GM23338 (cell line): Measurements from ENCODE around the gene ATP9A. TPM values are rescaled to one million over a fixed set of nuclear protein-coding genes. Genes with fewer than 3 reads are reported as not detected.
"Not testable (repeated sequence)": the region's sequence is repeated elsewhere in the genome, so short reads cannot be mapped to it uniquely, and the experiment has no call there.

Source experiments
- ATAC-seq: fragments of 200-7000 bp; cut with Tn5 transposase; 3 replicates; pipeline ENCODE4 v1.9.1; 2020
- DNase-seq: peaks from one replicate; pipeline ENCODE4 v3.0.0-alpha.2; 2015; ENCODE audit warnings: low spot score
- H2AFZ ChIP-seq: fragments of 200-600 bp; sonication (generic); 2 replicates; pipeline ENCODE4 v1.8.0; 2016; ENCODE audit warnings: antibody characterized with exemption, mild to moderate bottlenecking, moderate library complexity
- H3F3A ChIP-seq: fragments of 200-600 bp; sonication (generic); replicated peaks from 2 replicates; pipeline ENCODE4 v1.8.0; 2017; ENCODE audit warnings: antibody characterized with exemption, mixed run types, low read depth
- H3K27ac ChIP-seq: fragments of 200-600 bp; sonication (generic); 2 replicates; pipeline ENCODE4 v1.6.1; 2016; ENCODE audit warnings: low read depth
- H3K27me3 ChIP-seq: fragments of 200-600 bp; sonication (generic); 2 replicates; pipeline ENCODE4 v1.8.0; 2016; ENCODE audit warnings: mild to moderate bottlenecking, mixed run types, moderate library complexity; ENCODE audit not compliant: insufficient read depth
- H3K36me3 ChIP-seq: fragments of 200-600 bp; sonication (generic); 2 replicates; pipeline ENCODE4 v1.8.0; 2016; ENCODE audit warnings: mild to moderate bottlenecking; ENCODE audit not compliant: insufficient read depth
- H3K4me1 ChIP-seq: fragments of 200-600 bp; sonication (generic); 2 replicates; pipeline ENCODE4 v1.8.0; 2016; ENCODE audit warnings: mild to moderate bottlenecking, moderate library complexity; ENCODE audit not compliant: insufficient read depth
- H3K4me2 ChIP-seq: fragments of 200-600 bp; sonication (generic); 2 replicates; pipeline ENCODE4 v1.7.1; 2017; ENCODE audit warnings: mixed run types
- H3K4me3 ChIP-seq: fragments of 200-600 bp; sonication (generic); 2 replicates; pipeline ENCODE4 v1.6.1; 2016; ENCODE audit warnings: mixed run types
- H3K79me2 ChIP-seq: fragments of 200-600 bp; sonication (generic); replicated peaks from 2 replicates; pipeline ENCODE4 v1.8.0; 2017; ENCODE audit warnings: mild to moderate bottlenecking; ENCODE audit not compliant: insufficient read depth
- H3K9me2 ChIP-seq: fragments of 200-600 bp; sonication (generic); 2 replicates; pipeline ENCODE4 v1.8.0; 2017; ENCODE audit not compliant: insufficient read depth
- H4K20me1 ChIP-seq: fragments of 200-600 bp; sonication (generic); replicated peaks from 2 replicates; pipeline ENCODE4 v1.8.0; 2017; ENCODE audit warnings: mild to moderate bottlenecking; ENCODE audit not compliant: insufficient read depth
- H3K27ac Mint-ChIP-seq: 2 replicates; pipeline ENCODE4 v1.8.0; 2020; ENCODE audit warnings: inconsistent platforms, mild to moderate bottlenecking, moderate library complexity, mixed read lengths
- H3K27me3 Mint-ChIP-seq: 3 replicates; pipeline ENCODE4 v1.8.0; 2022; ENCODE audit warnings: low read depth, mild to moderate bottlenecking, moderate library complexity, mixed read lengths, inconsistent platforms; ENCODE audit not compliant: insufficient read depth, poor library complexity
- H3K36me3 Mint-ChIP-seq: 3 replicates; pipeline ENCODE4 v1.8.0; 2021; ENCODE audit warnings: low read depth, mild to moderate bottlenecking, inconsistent platforms, moderate library complexity, mixed read lengths
- H3K4me1 Mint-ChIP-seq: 3 replicates; pipeline ENCODE4 v1.8.0; 2020; ENCODE audit warnings: mild to moderate bottlenecking, inconsistent platforms, mixed read lengths
- H3K4me3 Mint-ChIP-seq: 3 replicates; pipeline ENCODE4 v1.8.0; 2021; ENCODE audit warnings: moderate library complexity, mild to moderate bottlenecking, inconsistent platforms, mixed read lengths
- H3K9me3 Mint-ChIP-seq: 3 replicates; pipeline ENCODE4 v1.8.0; 2020; ENCODE audit warnings: moderate library complexity, mild to moderate bottlenecking, inconsistent platforms, mixed read lengths
- CTCF ChIP-seq, 2 experiments: fragments of 200-600 bp in 1 of 2; sonication (generic) in 1 of 2; conservative IDR thresholded peaks; 2 replicates each; pipeline versions ENCODE4 v1.5.1 to v1.6.1; 2016 to 2017; ENCODE audit warnings: antibody characterized with exemption in 2 of 2, low read depth in 2 of 2, mild to moderate bottlenecking in 2 of 2, moderate library complexity in 1 of 2
- ETS1 ChIP-seq: IDR thresholded peaks from 2 replicates; pipeline ENCODE4 v1.6.1; 2016; ENCODE audit warnings: antibody characterized with exemption
- EZH2phosphoT487 ChIP-seq: fragments of 200-600 bp; sonication (generic); IDR thresholded peaks from one replicate; pipeline ENCODE4 v1.8.1; 2018; ENCODE audit warnings: antibody characterized with exemption; ENCODE audit not compliant: unreplicated experiment
- JUNB ChIP-seq: IDR thresholded peaks from one replicate; pipeline ENCODE4 v1.6.1; 2016; ENCODE audit warnings: antibody characterized with exemption; ENCODE audit not compliant: unreplicated experiment
- NANOG ChIP-seq: IDR thresholded peaks from 2 replicates; pipeline ENCODE4 v1.6.1; 2016; ENCODE audit warnings: antibody characterized with exemption, borderline replicate concordance
- POLR2AphosphoS5 ChIP-seq: IDR thresholded peaks from 2 replicates; pipeline ENCODE4 v1.6.1; 2016; ENCODE audit warnings: antibody characterized with exemption, low read depth
- REST ChIP-seq: IDR thresholded peaks from one replicate; pipeline ENCODE4 v1.6.1; 2018; ENCODE audit warnings: antibody characterized with exemption; ENCODE audit not compliant: unreplicated experiment
- STAT1 ChIP-seq: IDR thresholded peaks from one replicate; pipeline ENCODE4 v1.6.1; 2016; ENCODE audit warnings: antibody characterized with exemption; ENCODE audit not compliant: unreplicated experiment
- ZNF331 ChIP-seq: fragments of 250-450 bp; sonication (Bioruptor Pico); IDR thresholded peaks from 2 replicates; pipeline ENCODE4 v1.5.0; 2020; ENCODE audit warnings: low read depth, mild to moderate bottlenecking, moderate library complexity
- polyA plus RNA-seq: library from polyadenylated mRNA; unstranded; fragments of >200 nt; fragmentation: Nextera tagmentation; extraction: Ambion mirVana; gene quantifications from 2 replicates; pipeline ENCODE4 v1.2.1, GENCODE V29; 2016
- total RNA-seq: library from RNA; depleted of rRNA; stranded (reverse); fragments of >200 nt; shearing (Covaris generic); gene quantifications from 2 replicates; pipeline ENCODE4 v1.2.3, GENCODE V29; 2014

The ATP9A gene
- total and polyA plus RNA-seq, 2 experiments from 2014 or later = 0.94 to 5.9 TPM

DNA sequence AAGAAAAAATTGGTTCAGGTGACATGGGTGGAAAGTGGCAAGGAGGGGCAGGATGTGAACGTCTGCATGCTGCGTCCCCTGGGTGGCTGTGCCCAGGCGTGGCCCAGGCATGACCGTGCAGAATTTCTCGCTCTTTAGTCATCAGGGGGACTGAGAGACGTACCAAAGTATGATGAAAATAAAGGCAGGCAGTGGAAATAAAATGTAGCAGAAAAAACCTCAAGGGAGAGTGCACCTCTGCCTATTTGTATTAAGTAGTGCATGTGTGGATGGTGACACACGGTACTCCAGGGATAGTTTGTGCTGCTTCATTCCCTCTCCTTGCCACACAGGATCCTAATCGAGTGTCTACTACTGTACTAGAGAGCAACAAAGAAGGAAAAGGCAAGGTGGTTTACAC is 81.1 kb downstream of the ATP9A start (continued):
- TF ChIP-seq REST (no peak), STAT1 (no peak), CTCF (conservative IDR thresholded peaks at IDR 0.05; ENCODE audit: low read depth in 2 of 2) (no peak), NANOG (no peak), EZH2phosphoT487 (no peak), JUNB (no peak), ZNF331 (CRISPR knock-in tag) (no peak), POLR2AphosphoS5 (no peak)

GRCh38 chr20:51685494-51685893 is 82.7 kb downstream of the ATP9A start:
- not testable (repeated sequence) for H4K20me1 ChIP-seq, H3K36me3 ChIP-seq, H3F3A ChIP-seq, H2AFZ ChIP-seq, H3K9me2 ChIP-seq, H3K27ac Mint-ChIP-seq, H3K79me2 ChIP-seq, ATAC-seq, H3K4me3 ChIP-seq, DNase-seq, H3K4me2 ChIP-seq, H3K27me3 Mint-ChIP-seq, H3K27ac ChIP-seq, H3K4me1 ChIP-seq, H3K4me3 Mint-ChIP-seq, H3K9me3 Mint-ChIP-seq, H3K36me3 Mint-ChIP-seq, H3K27me3 ChIP-seq
- H3K4me1 Mint-ChIP-seq = peaks cover 12% of the 10 kb centered on the region; the same call in 2 of the 3 replicates

GRCh38 chr20:51680067-51680749 is 88.0 kb downstream of the ATP9A start:
- Histone ChIP-seq H3K4me1 (peaks cover 7% of the 10 kb centered on the region), H3K9me2 (no peaks in the 10 kb centered on the region), H4K20me1 (no peaks in the 10 kb centered on the region), H3K36me3 (no peaks in the 10 kb centered on the region), H3K4me3 (no peak overlapping the region), H2AFZ (no peak overlapping the region), H3K27ac (no peak overlapping the region), H3K27me3 (no peaks in the 10 kb centered on the region), H3K79me2 (no peaks in the 10 kb centered on the region), H3F3A (no peaks in the 10 kb centered on the region), H3K4me2 (0 out of 2 replicates have a peak overlapping the region, but pooled peaks have one; percentile 14)
- DNase-seq (no peak), ATAC-seq (no peak)
- H3K36me3 Mint-ChIP-seq = no peaks in the 10 kb centered on the region
- peaks cover 3% of the 10 kb centered on the region for H3K27me3 Mint-ChIP-seq
- H3K4me1 Mint-ChIP-seq = peaks cover 18% of the 10 kb centered on the region; the same call in 2 of the 3 replicates
- H3K27ac Mint-ChIP-seq = no peak overlapping the region
- no peak for TF ChIP-seq POLR2AphosphoS5
- no peak for TF ChIP-seq NANOG
- no peak for TF ChIP-seq ETS1
- no peak for TF ChIP-seq ZNF331 (CRISPR knock-in tag)
- H3K9me3 Mint-ChIP-seq = no peaks in the 10 kb centered on the region
- no peak overlapping the region for H3K4me3 Mint-ChIP-seq
